Stomach (tissue), 9 donors: Measurements from ENCODE around the gene ADGRD2. TPM values are rescaled to one million over a fixed set of nuclear protein-coding genes. Genes with fewer than 3 reads are reported as not detected.

Experiments
- DNase-seq, 2 donors: peaks; one replicate each; pipeline versions ENCODE4 v3.0.0 to v3.0.0-alpha.2; 2013 to 2019
- H3K27ac ChIP-seq, 5 donors: fragments of 200-600 bp in 4 of 5; sonication (generic) in 4 of 5; one replicate each; pipeline ENCODE4 v1.5.1; 2013 to 2019; ENCODE audit warnings: mild to moderate bottlenecking in 1 of 5, moderate library complexity in 1 of 5
- H3K27me3 ChIP-seq, 3 donors: fragments of 200-600 bp; sonication (generic); one replicate each; pipeline ENCODE4 v1.5.1; 2017 to 2019; ENCODE audit warnings: mixed run types in 1 of 3
- H3K36me3 ChIP-seq, 4 donors: fragments of 200-600 bp; sonication (generic); 1 replicate in 3 of 4; 2 replicates in 1 of 4; pipeline ENCODE4 v1.5.1; 2016 to 2019
- H3K4me1 ChIP-seq, 4 donors: fragments of 200-600 bp; sonication (generic); one replicate each; pipeline ENCODE4 v1.5.1; 2016 to 2019
- H3K4me3 ChIP-seq, 4 donors: fragments of 200-600 bp; sonication (generic) in 3 of 4; one replicate each; pipeline ENCODE4 v1.5.1; 2016 to 2019; ENCODE audit warnings: mild to moderate bottlenecking in 1 of 4
- H3K9me3 ChIP-seq, 4 donors: fragments of 200-600 bp; sonication (generic); one replicate each; pipeline ENCODE4 v1.5.1; 2016 to 2019
- CTCF ChIP-seq, 7 experiments: fragments of 450-650 bp in 4 of 7; fragments of 200-600 bp in 3 of 7; sonication (generic) in 3 of 7; IDR thresholded peaks; one replicate each; pipeline ENCODE4 v1.5.1; 2016 to 2019; ENCODE audit warnings: antibody characterized with exemption in 7 of 7, control low read depth in 2 of 7, mild to moderate bottlenecking in 1 of 7
- EP300 ChIP-seq: sonication (generic); formaldehyde crosslinking; IDR thresholded peaks from one replicate; pipeline ENCODE4 v1.6.1; 2017; ENCODE audit warnings: antibody characterized with exemption
- POLR2A ChIP-seq, 4 donors: fragments of 450-650 bp; IDR thresholded peaks; one replicate each; pipeline ENCODE4 v1.6.1; 2016; ENCODE audit warnings: antibody characterized with exemption in 4 of 4, control low read depth in 2 of 4, mild to moderate bottlenecking in 1 of 4, moderate library complexity in 1 of 4
- POLR2AphosphoS5 ChIP-seq, 3 donors: sonication (generic); formaldehyde crosslinking; IDR thresholded peaks; one replicate each; pipeline ENCODE4 v1.6.1; 2016; ENCODE audit warnings: antibody characterized with exemption in 3 of 3
- WGBS, 5 donors: extraction: QIAGEN DNeasy Blood & Tissue Kit in 3 of 5; methylation state at CpG; one replicate each; pipeline versions ENCODE4 v1.1.5 to v1.1.7; 2013 to 2018; 5-methylcytosine and 5-hydroxymethylcytosine counted together
- intact Hi-C: fragments of 100-400 bp; cut with DNase I; formaldehyde crosslinking; loops from one replicate; pipeline ENCODE4 v1.15.1; 2023; ENCODE audit warnings: low total_unique reads
- polyA plus RNA-seq, 3 donors: library from polyadenylated mRNA; stranded (reverse); fragments of 200-250 nt; gene quantifications; one replicate each; pipeline ENCODE4 v1.2.3, GENCODE V29; 2013
- total RNA-seq, 5 donors: library from RNA; depleted of rRNA; stranded (reverse); fragments of >200 nt; gene quantifications; one replicate each; pipeline versions ENCODE4 v1.1.0 to v1.2.3, GENCODE V29; 2014 to 2016
- donor health status: healthy with polysubstance abuse.
- donor health status: Bipolar disorder and iron deficiency.
- donor health status: healthy.

The ADGRD2 gene
- total and polyA plus RNA-seq, 8 donors = not detected

GRCh38 chr9:124520206-124520596, 70.0 kb downstream of the ADGRD2 start:
- 27 to 59% (median 45%) methylated on average over 7 of the region's 7 CpGs for WGBS, 5 donors
- intact Hi-C loops = no loop called here
- Histone ChIP-seq H3K36me3 (no peaks in the 10 kb centered on the region), H3K27ac (no peak overlapping the region), H3K4me3 (no peak overlapping the region), H3K27me3 (peaks cover 0 to 20% (median 0%) of the 10 kb centered on the region in 3 donors), H3K9me3 (no peaks in the 10 kb centered on the region), H3K4me1 (no peaks in the 10 kb centered on the region)
- TF ChIP-seq EP300 = no peak
- no peak for TF ChIP-seq POLR2A (IDR thresholded peaks at IDR 0.05)
- no peak for TF ChIP-seq POLR2AphosphoS5 (IDR thresholded peaks at IDR 0.05)
- DNase-seq = peak in 1 of 2 donors; percentile 77

- intact Hi-C loops = no loop called here
- DNase-seq = no peak
- Histone ChIP-seq H3K4me1 (no peaks in the 10 kb centered on the region), H3K27ac (no peak overlapping the region), H3K4me3 (no peak overlapping the region), H3K9me3 (no peaks in the 10 kb centered on the region), H3K36me3 (no peaks in the 10 kb centered on the region), H3K27me3 (peaks cover 0 to 20% (median 0%) of the 10 kb centered on the region in 3 donors)
- no peak for TF ChIP-seq POLR2AphosphoS5 (IDR thresholded peaks at IDR 0.05)
- WGBS, 5 donors = 80 to 88% (median 81%) methylated on average over 3 of the region's 3 CpGs
Observed at GRCh38 chr9:124521142-124521541, 70.9 kb downstream of the ADGRD2 start.

- intact Hi-C loops = no loop called here
- no peak overlapping the region for H3K4me3 ChIP-seq
- H3K27ac ChIP-seq = no peak overlapping the region
- DNase-seq = no peak
- H3K4me1 ChIP-seq = no peaks in the 10 kb centered on the region
- WGBS, 5 donors = 69 to 81% (median 75%) methylated on average over 7 of the region's 7 CpGs
- no peaks in the 10 kb centered on the region for H3K36me3 ChIP-seq
- no peaks in the 10 kb centered on the region for H3K9me3 ChIP-seq
- peaks cover 0 to 17% (median 0%) of the 10 kb centered on the region in 3 donors for H3K27me3 ChIP-seq
- TF ChIP-seq POLR2A (IDR thresholded peaks at IDR 0.05) (no peak), POLR2AphosphoS5 (IDR thresholded peaks at IDR 0.05) (no peak), CTCF (IDR thresholded peaks at IDR 0.05) (no peak), EP300 (no peak)
Observed at GRCh38 chr9:124522121-124523098, 72.2 kb downstream of the ADGRD2 start.

DNA sequence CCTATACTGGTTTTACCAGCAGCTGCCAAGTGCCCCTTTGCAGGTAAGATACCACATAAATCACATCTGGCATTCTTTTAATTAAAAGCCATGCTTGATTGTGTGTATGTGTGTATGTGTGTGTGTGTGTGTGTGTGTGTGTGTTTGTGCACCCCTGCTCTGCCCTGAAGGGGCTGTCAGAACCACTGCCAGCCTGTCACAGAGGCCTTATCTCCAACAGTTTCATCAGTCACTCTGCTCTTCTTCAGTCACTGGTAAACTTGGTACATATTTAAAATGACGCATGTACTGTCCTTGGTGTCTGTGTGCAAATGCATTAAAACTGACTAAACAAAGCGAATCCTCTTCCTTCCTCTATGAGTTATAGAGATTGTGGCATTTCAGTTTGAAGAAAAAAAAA, 75.9 kb downstream of the ADGRD2 start:
- Histone ChIP-seq H3K9me3 (no peaks in the 10 kb centered on the region), H3K36me3 (no peaks in the 10 kb centered on the region), H3K27me3 (peaks cover 0 to 15% (median 0%) of the 10 kb centered on the region in 3 donors), H3K27ac (no peak overlapping the region), H3K4me1 (no peaks in the 10 kb centered on the region), H3K4me3 (no peak overlapping the region)
- intact Hi-C loops = no loop called here
- TF ChIP-seq POLR2A (IDR thresholded peaks at IDR 0.05) (no peak), EP300 (no peak), POLR2AphosphoS5 (IDR thresholded peaks at IDR 0.05) (no peak)
- no peak for DNase-seq
- 88 to 94% (median 92%) methylated on average over 2 of the region's 2 CpGs for WGBS, 5 donors

- H3K36me3 ChIP-seq = no peaks in the 10 kb centered on the region
- intact Hi-C loops = no loop called here
- TF ChIP-seq POLR2A (IDR thresholded peaks at IDR 0.05) (no peak), POLR2AphosphoS5 (IDR thresholded peaks at IDR 0.05) (no peak), CTCF (IDR thresholded peaks at IDR 0.05) (no peak), EP300 (no peak)
- WGBS, 5 donors = 70 to 78% (median 75%) methylated on average over 3 of the region's 3 CpGs
- H3K9me3 ChIP-seq = no peaks in the 10 kb centered on the region
- H3K4me1 ChIP-seq = no peaks in the 10 kb centered on the region
- H3K27ac ChIP-seq = no peak overlapping the region
- no peak for DNase-seq
- no peak overlapping the region for H3K4me3 ChIP-seq
- peaks cover 0 to under 1% (median 0%) of the 10 kb centered on the region in 3 donors for H3K27me3 ChIP-seq
Observed at GRCh38 chr9:124527781-124528180, 77.5 kb downstream of the ADGRD2 start.

Other genes with a start within 250 kb of the ADGRD2 start
- gene NEK6, start 192.5 kb upstream of the ADGRD2 start, total RNA-seq = 10 to 100 TPM; 24.5 to 76.8 (median 35.6) TPM
- 10 to 100 TPM in 2 of 3 donors, 1 to 10 TPM in 1; 6.0 to 18.9 (median 18.3) TPM for gene NEK6, start 192.5 kb upstream of the ADGRD2 start, polyA plus RNA-seq
- 100 to 1,000 TPM in 1 of 5 donors, 10 to 100 TPM in 3, 1 to 10 TPM in 1; 4.9 to 155 (median 81.2) TPM for gene PSMB7, start 35.0 kb upstream of the ADGRD2 start, total RNA-seq
- 100 to 1,000 TPM; 179 to 213 (median 184) TPM for gene PSMB7, start 35.0 kb upstream of the ADGRD2 start, polyA plus RNA-seq
- gene NR5A1, start 56.9 kb downstream of the ADGRD2 start, total RNA-seq = not detected
- gene NR5A1, start 56.9 kb downstream of the ADGRD2 start, polyA plus RNA-seq = 1 to 10 TPM in 1 of 3 donors, under 1 TPM in 1, not detected in 1; 0.03 to 2.4 TPM